Heart right ventricle (tissue), 16 donors: Measurements from ENCODE around the gene DNMT3A. TPM values are rescaled to one million over a fixed set of nuclear protein-coding genes. Genes with fewer than 3 reads are reported as not detected.

Source experiments
- ATAC-seq, 8 donors: fragments of 200-7000 bp; cut with Tn5 transposase; one replicate each; pipeline ENCODE4 v1.9.1; 2020; ENCODE audit warnings: mild to moderate bottlenecking in 8 of 8, moderate library complexity in 8 of 8, moderate number of reproducible peaks in 1 of 8
- DNase-seq, 2 donors: peaks; one replicate each; pipeline ENCODE4 v3.0.0-alpha.2; 2020
- H3K27ac ChIP-seq, 10 donors: fragments of 200-600 bp; sonication (generic) in 2 of 10; one replicate each; pipeline versions ENCODE4 v1.5.0 to v1.8.0; 2020 to 2022; ENCODE audit warnings: mild to moderate bottlenecking in 3 of 10
- H3K27me3 ChIP-seq, 7 donors: fragments of 200-600 bp; one replicate each; pipeline ENCODE4 v1.8.0; 2021 to 2022; ENCODE audit warnings: mild to moderate bottlenecking in 2 of 7
- H3K36me3 ChIP-seq, 9 donors: fragments of 200-600 bp; sonication (generic) in 1 of 9; one replicate each; pipeline versions ENCODE4 v1.5.0 to v1.8.0; 2020 to 2022; ENCODE audit warnings: mild to moderate bottlenecking in 2 of 9
- H3K4me1 ChIP-seq, 9 donors: fragments of 200-600 bp; sonication (generic) in 1 of 9; one replicate each; pipeline versions ENCODE4 v1.5.0 to v1.8.0; 2020 to 2022; ENCODE audit warnings: mild to moderate bottlenecking in 4 of 9
- H3K4me3 ChIP-seq, 10 donors: fragments of 200-600 bp; sonication (generic) in 2 of 10; one replicate each; pipeline versions ENCODE4 v1.5.0 to v1.8.0; 2020 to 2022; ENCODE audit warnings: mild to moderate bottlenecking in 7 of 10, moderate library complexity in 2 of 10
- H3K9me3 ChIP-seq, 11 donors: fragments of 200-600 bp in 10 of 11; sonication (generic) in 2 of 11; one replicate each; pipeline versions ENCODE4 v1.5.0 to v1.8.0; 2013 to 2022; ENCODE audit warnings: mild to moderate bottlenecking in 2 of 11, control low read depth in 1 of 11, moderate library complexity in 1 of 11
- WGBS, 2 donors: extraction: QIAGEN DNeasy Blood & Tissue Kit; methylation state at CpG; one replicate each; pipeline ENCODE4 v1.1.7; 2013; ENCODE audit warnings: inconsistent platforms in 1 of 2; 5-methylcytosine and 5-hydroxymethylcytosine counted together
- intact Hi-C, 10 donors: fragments of 100-400 bp; cut with DNase I; formaldehyde crosslinking; loops; one replicate each; pipeline versions ENCODE4 v1.11.1 to v1.14.2; 2022
- polyA plus RNA-seq, 2 donors: library from polyadenylated mRNA; stranded (reverse); fragments of 200-250 nt; gene quantifications; one replicate each; pipeline ENCODE4 v1.2.3, GENCODE V29; 2013
- total RNA-seq, 10 donors: library from RNA; stranded (reverse); fragmentation: NEBNext Ultra II Directional in 3 of 10; extraction: Animal tissue kit (Norgen Biotek cat#: 25700) in 3 of 10; gene quantifications; one replicate each; pipeline versions ENCODE4 v1.2.1 to v1.2.4, GENCODE V29; 2021 to 2023
- TF ChIP-seq, protein P1 (sequence below), 9 donors: fragments of 200-600 bp; sonication (generic) in 2 of 9; IDR thresholded peaks; one replicate each; pipeline versions ENCODE4 v1.5.0 to v1.8.0; 2021 to 2022; ENCODE audit warnings: antibody characterized with exemption in 9 of 9, mild to moderate bottlenecking in 5 of 9, moderate library complexity in 1 of 9
- donor health status: Arrhythmogenic right ventricular cardiomyopathy.
- donor health status: ischemic (EF 13 %, LVEDD 7.1; RV severe dilation, severe dysfunction).
- donor health status: healthy with polysubstance abuse.
- donor health status: DM: no; HTN: yes; CAD: no.
- donor health status: DM: no; HTN: no; CAD: no.
- donor health status: ischemic (EF 25% LVEDD 6.9; RV normal size, moderate dysfunction).
- donor health status: ischemic (EF 25% LVEDD 5.7; RV mildly dilated, moderate dysfunction).
- donor health status: healthy.
- donor health status: DM: yes; HTN: yes; CAD: no.
- donor health status: Ischemic cardiomyopathy.
- donor health status: ischemic (EF 35%, LVEDD 5.7; RV mildly dilated, moderate dysfunction).
- donor health status: nonischemic (EF 11% LVEDD 7.7; RV severe dilation, severe dysfunction).
- donor health status: DM: yes; HTN: yes; CAD: no.
- donor health status: PGD.
- donor health status: ischemic (EF 29% LVEDD 5.4; RV normal size, mild dysfunction).
- donor health status: nonischemic (EF 23%, LVEDD 6.1; RV moderate dilation, normal function).

The DNMT3A gene
- total and polyA plus RNA-seq, 12 donors, result 4.7 to 23.7 (median 19.3) TPM

DNA sequence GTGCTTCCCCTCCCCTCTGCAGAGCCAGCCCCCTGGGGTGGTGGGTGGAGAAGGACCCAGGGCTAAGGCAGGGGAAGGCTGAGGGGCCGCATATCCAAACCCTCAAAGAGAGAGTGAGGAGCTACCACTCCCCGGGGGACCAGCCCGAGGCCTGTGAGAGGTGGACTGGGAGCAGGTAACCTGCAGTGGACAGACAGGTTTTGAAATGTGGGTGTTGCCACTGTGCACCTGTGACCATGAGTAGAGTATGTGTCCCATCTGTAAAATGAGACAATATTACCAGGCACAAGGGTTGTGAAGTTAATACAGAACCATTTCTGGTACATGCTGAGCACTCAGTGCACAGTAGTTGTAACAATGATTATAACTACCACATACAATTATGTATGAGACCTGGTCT is 122.1 kb downstream of the DNMT3A start:
- no peak overlapping the region for H3K4me3 ChIP-seq
- peaks cover 0 to 8% (median 5%) of the 10 kb centered on the region in 9 donors for H3K4me1 ChIP-seq
- intact Hi-C loops, result no loop called here
- no peaks in the 10 kb centered on the region for H3K36me3 ChIP-seq
- DNase-seq (no peak), ATAC-seq (no peak)
- no peak overlapping the region for H3K27ac ChIP-seq
- TF ChIP-seq, protein P1, sequence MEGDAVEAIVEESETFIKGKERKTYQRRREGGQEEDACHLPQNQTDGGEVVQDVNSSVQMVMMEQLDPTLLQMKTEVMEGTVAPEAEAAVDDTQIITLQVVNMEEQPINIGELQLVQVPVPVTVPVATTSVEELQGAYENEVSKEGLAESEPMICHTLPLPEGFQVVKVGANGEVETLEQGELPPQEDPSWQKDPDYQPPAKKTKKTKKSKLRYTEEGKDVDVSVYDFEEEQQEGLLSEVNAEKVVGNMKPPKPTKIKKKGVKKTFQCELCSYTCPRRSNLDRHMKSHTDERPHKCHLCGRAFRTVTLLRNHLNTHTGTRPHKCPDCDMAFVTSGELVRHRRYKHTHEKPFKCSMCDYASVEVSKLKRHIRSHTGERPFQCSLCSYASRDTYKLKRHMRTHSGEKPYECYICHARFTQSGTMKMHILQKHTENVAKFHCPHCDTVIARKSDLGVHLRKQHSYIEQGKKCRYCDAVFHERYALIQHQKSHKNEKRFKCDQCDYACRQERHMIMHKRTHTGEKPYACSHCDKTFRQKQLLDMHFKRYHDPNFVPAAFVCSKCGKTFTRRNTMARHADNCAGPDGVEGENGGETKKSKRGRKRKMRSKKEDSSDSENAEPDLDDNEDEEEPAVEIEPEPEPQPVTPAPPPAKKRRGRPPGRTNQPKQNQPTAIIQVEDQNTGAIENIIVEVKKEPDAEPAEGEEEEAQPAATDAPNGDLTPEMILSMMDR (IDR thresholded peaks at IDR 0.05), result no peak
- H3K27me3 ChIP-seq, result no peaks in the 10 kb centered on the region
- no peaks in the 10 kb centered on the region for H3K9me3 ChIP-seq
- 89 to 97% methylated on average over 3 of the region's 3 CpGs for WGBS, 2 donors

DNA sequence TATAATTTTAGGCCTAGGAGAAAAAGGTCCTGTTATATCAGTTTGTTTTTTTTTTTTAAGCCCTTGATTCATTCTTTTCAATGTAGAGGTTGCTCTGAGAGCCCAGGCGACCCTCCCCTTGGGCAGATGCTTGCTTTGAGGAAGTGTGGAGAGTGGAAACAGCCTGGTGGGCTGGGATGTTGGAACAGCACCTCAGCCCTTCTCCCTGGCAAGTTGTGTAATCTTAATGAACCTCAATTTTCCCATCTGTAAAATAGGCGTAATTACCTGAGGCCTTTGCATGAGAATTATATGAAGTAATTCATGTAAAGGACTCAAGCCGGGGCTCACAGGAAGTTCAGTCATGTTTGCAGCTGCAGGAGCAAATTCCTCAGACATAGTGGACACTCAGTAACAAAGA is 123.6 kb downstream of the DNMT3A start:
- DNase-seq, result no peak
- peaks cover 0 to 8% (median 5%) of the 10 kb centered on the region in 9 donors for H3K4me1 ChIP-seq
- no peaks in the 10 kb centered on the region for H3K9me3 ChIP-seq
- H3K36me3 ChIP-seq, result no peaks in the 10 kb centered on the region
- TF ChIP-seq, protein P1 (IDR thresholded peaks at IDR 0.05), result no peak
- no peak overlapping the region for H3K4me3 ChIP-seq
- no peak overlapping the region for H3K27ac ChIP-seq
- no peak for ATAC-seq
- intact Hi-C loops, result no loop called here
- 90 to 92% methylated on average over 3 of the region's 3 CpGs for WGBS, 2 donors
- no peaks in the 10 kb centered on the region for H3K27me3 ChIP-seq

DNA sequence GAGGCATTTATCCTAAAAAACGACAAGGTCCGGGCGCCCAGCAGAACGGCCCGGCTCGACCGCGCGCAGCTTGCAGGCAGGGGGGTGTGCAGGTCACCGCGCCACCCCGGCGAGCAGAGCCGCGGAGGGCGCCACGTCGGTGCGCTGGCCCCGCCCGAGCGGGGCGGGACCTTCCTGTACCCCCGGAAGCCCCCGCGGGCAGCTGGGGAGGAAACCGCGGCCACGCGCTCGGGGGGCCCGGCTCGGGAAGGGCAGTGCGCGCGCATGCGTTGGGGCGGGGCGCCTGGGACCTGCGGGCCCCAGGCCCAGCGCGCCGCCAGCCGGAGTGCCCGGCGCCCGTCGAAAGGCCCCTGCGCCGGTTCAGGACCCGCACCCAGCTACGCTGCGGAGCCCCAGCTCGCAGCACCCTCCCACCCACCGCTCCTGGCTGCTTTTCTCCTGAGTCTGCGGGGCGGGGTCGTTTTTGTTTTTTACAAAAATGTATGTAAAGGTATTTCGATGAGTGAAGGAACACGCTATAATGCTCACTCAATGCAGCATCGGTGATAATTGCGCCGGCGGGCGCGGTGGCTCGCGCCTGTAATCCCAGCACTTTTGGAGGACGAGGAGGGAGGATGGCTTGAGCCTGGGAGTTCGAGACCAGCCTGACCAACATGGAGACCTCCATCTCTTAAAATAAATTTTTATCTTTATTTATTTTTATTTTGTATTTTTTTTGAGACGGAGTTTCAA is 125.6 kb downstream of the DNMT3A start:
- Histone ChIP-seq H3K4me3 (peak overlapping the region; percentile 39 to 69 (median 63)), H3K4me1 (peaks cover 0 to 8% (median 5%) of the 10 kb centered on the region in 9 donors), H3K36me3 (no peaks in the 10 kb centered on the region), H3K27ac (peak overlapping the region in 9 of 10 donors; percentile 57 to 87 (median 82)), H3K27me3 (no peaks in the 10 kb centered on the region), H3K9me3 (no peaks in the 10 kb centered on the region)
- peak; percentile 80 to 89 for DNase-seq
- TF ChIP-seq, protein P1 (IDR thresholded peaks at IDR 0.05), result no peak
- intact Hi-C loops, result no loop called here
- peak; percentile 86 to 97 (median 92) for ATAC-seq
- WGBS, 2 donors, result 3% methylated on average over 67 to 71 of the region's 71 CpGs

DNA sequence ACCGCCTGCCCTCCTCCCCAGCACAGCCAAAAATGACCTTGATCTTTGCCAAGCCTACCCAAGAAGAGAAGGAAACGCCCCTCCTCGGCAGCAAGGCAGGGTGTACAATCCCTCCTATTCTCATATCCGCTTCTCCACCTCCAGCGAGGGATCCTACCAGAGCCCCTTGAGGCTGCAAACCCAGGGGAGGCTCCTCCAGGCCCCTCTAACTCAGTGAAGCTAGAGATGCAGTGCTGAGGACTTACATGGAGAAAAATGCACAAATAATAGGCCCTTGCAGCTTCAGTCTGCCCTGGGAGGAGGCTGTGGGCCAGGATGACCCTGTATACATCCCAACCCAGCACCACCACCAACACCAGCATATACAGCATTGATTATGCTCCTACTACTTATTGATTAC is 126.5 kb downstream of the DNMT3A start:
- DNase-seq (no peak), ATAC-seq (peak in 5 of 8 donors; percentile 9 to 16 (median 14))
- peak overlapping the region in 8 of 10 donors; percentile 57 to 87 (median 82) for H3K27ac ChIP-seq
- H3K4me3 ChIP-seq, result peak overlapping the region in 1 of 10 donors; percentile 63
- H3K27me3 ChIP-seq, result no peaks in the 10 kb centered on the region
- H3K36me3 ChIP-seq, result no peaks in the 10 kb centered on the region
- TF ChIP-seq, protein P1 (IDR thresholded peaks at IDR 0.05), result no peak
- intact Hi-C loops, result no loop called here
- H3K4me1 ChIP-seq, result peaks cover 0 to 9% (median 5%) of the 10 kb centered on the region in 9 donors
- 70 to 75% methylated on average over 5 of the region's 5 CpGs for WGBS, 2 donors
- no peaks in the 10 kb centered on the region for H3K9me3 ChIP-seq
